ENCODE measurements around the gene C4orf50.

The C4orf50 gene

DNA sequence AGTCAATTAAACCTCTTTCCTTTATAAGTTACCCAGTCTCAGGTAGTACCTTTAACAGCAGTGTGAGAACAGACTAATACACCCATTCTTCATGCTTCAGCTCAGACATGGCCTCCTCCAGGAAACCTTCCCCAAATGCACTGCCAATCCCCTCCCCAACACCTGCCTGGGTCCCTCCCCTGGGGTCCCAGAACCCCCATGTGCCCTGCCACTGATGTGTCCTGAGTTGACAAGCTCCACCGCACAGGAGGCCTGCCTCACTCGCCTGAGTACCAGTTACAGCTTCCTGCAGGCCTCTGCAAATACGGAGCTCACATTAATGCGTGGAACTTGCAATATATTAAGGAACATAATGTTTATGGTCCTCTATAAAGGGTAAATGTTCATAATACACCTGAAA is 90.5 kb downstream of the C4orf50 start (continued):
- TF ChIP-seq, protein P1, sequence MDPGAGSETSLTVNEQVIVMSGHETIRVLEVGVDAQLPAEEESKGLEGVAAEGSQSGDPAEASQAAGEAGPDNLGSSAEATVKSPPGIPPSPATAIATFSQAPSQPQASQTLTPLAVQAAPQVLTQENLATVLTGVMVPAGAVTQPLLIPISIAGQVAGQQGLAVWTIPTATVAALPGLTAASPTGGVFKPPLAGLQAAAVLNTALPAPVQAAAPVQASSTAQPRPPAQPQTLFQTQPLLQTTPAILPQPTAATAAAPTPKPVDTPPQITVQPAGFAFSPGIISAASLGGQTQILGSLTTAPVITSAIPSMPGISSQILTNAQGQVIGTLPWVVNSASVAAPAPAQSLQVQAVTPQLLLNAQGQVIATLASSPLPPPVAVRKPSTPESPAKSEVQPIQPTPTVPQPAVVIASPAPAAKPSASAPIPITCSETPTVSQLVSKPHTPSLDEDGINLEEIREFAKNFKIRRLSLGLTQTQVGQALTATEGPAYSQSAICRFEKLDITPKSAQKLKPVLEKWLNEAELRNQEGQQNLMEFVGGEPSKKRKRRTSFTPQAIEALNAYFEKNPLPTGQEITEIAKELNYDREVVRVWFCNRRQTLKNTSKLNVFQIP (CRISPR knock-in tag; IDR thresholded peaks at IDR 0.05; ENCODE audit: borderline replicate concordance, low read depth) = no peak
- TF ChIP-seq ZFP30 (CRISPR knock-in tag; IDR thresholded peaks at IDR 0.05) = no peak
- no peak for TF ChIP-seq TCF4 (CRISPR knock-in tag; IDR thresholded peaks at IDR 0.05; ENCODE audit: borderline replicate concordance)

DNA sequence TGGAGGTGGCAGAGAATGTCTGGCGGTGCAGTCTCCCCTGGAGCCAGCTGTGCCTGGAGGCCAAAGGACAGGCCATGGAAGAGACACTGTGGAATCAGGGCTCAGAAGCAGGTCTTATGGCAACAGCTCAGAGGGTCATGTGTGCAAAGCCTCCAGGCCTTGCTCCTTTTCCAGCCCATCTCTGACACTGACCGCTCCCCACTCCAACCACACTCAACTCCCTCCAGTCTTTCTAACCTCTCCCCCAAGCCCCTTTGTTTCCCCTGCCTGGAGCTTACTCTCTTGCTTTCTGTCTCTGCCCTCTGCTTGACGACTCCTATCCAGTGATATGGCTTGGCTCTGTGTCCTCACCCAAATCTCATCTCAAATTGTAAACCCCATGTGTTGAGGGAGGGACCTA is 91.1 kb downstream of the C4orf50 start:
- no peak for ATAC-seq
- TF ChIP-seq GLIS3 (CRISPR knock-in tag; IDR thresholded peaks at IDR 0.05) = no peak
- no peak for TF ChIP-seq PPARA (CRISPR knock-in tag; IDR thresholded peaks at IDR 0.05; ENCODE audit: borderline replicate concordance)
- no peak for TF ChIP-seq TOX (CRISPR knock-in tag; IDR thresholded peaks at IDR 0.05; ENCODE audit: borderline replicate concordance)
- no peak for TF ChIP-seq CREB5 (CRISPR knock-in tag; IDR thresholded peaks at IDR 0.05; ENCODE audit: low read depth)
- TF ChIP-seq ZNF70 (CRISPR knock-in tag; IDR thresholded peaks at IDR 0.05) = no peak

DNA sequence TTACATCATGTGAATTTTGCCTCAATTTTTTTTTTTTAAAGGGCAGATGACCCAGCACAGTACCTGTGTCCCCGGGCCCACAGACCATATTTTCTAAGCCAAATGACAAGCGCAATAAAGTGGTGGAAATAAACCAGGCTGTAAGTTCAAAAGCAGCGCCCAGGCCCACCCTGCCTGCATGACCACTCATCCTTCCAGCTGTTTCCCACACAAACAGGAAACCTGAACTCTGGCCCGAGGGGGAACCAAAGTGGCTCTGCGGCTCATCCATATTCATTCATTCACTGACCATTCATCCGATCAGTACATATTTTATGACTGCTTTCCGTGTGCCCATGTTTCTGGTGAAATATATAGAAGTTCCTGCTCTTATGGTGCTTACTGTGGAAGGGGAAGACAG is 91.6 kb downstream of the C4orf50 start:
- no peak for TF ChIP-seq ZFP30 (CRISPR knock-in tag; IDR thresholded peaks at IDR 0.05)
- TF ChIP-seq BACH2 (CRISPR knock-in tag; IDR thresholded peaks at IDR 0.05; ENCODE audit: borderline replicate concordance) = no peak
- no peak for TF ChIP-seq ZFP3 (CRISPR knock-in tag; IDR thresholded peaks at IDR 0.05)
- TF ChIP-seq, protein P2, sequence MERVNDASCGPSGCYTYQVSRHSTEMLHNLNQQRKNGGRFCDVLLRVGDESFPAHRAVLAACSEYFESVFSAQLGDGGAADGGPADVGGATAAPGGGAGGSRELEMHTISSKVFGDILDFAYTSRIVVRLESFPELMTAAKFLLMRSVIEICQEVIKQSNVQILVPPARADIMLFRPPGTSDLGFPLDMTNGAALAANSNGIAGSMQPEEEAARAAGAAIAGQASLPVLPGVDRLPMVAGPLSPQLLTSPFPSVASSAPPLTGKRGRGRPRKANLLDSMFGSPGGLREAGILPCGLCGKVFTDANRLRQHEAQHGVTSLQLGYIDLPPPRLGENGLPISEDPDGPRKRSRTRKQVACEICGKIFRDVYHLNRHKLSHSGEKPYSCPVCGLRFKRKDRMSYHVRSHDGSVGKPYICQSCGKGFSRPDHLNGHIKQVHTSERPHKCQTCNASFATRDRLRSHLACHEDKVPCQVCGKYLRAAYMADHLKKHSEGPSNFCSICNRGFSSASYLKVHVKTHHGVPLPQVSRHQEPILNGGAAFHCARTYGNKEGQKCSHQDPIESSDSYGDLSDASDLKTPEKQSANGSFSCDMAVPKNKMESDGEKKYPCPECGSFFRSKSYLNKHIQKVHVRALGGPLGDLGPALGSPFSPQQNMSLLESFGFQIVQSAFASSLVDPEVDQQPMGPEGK (CRISPR knock-in tag; IDR thresholded peaks at IDR 0.05; ENCODE audit: borderline replicate concordance) = no peak
- no peak for TF ChIP-seq GLIS3 (CRISPR knock-in tag; IDR thresholded peaks at IDR 0.05)
- TF ChIP-seq OSR1 (CRISPR knock-in tag; IDR thresholded peaks at IDR 0.05) = no peak
- TF ChIP-seq CSDC2 (CRISPR knock-in tag; IDR thresholded peaks at IDR 0.05) = no peak
- TF ChIP-seq SNAI2 (CRISPR knock-in tag; IDR thresholded peaks at IDR 0.05) = no peak
- TF ChIP-seq, protein P3, sequence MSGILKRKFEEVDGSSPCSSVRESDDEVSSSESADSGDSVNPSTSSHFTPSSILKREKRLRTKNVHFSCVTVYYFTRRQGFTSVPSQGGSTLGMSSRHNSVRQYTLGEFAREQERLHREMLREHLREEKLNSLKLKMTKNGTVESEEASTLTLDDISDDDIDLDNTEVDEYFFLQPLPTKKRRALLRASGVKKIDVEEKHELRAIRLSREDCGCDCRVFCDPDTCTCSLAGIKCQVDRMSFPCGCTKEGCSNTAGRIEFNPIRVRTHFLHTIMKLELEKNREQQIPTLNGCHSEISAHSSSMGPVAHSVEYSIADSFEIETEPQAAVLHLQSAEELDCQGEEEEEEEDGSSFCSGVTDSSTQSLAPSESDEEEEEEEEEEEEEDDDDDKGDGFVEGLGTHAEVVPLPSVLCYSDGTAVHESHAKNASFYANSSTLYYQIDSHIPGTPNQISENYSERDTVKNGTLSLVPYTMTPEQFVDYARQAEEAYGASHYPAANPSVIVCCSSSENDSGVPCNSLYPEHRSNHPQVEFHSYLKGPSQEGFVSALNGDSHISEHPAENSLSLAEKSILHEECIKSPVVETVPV (CRISPR knock-in tag; IDR thresholded peaks at IDR 0.05) = no peak
- no peak for TF ChIP-seq ZNF70 (CRISPR knock-in tag; IDR thresholded peaks at IDR 0.05)
- TF ChIP-seq ZNF8 (CRISPR knock-in tag; IDR thresholded peaks at IDR 0.05) = no peak
- TF ChIP-seq RARB (CRISPR knock-in tag; IDR thresholded peaks at IDR 0.05) = no peak
- TF ChIP-seq ZC3H10 (CRISPR knock-in tag; IDR thresholded peaks at IDR 0.05) = no peak
- TF ChIP-seq ESRRG (CRISPR knock-in tag; IDR thresholded peaks at IDR 0.05) = no peak
- TF ChIP-seq TCF4 (CRISPR knock-in tag; IDR thresholded peaks at IDR 0.05; ENCODE audit: borderline replicate concordance) = no peak
- TF ChIP-seq, protein P4, sequence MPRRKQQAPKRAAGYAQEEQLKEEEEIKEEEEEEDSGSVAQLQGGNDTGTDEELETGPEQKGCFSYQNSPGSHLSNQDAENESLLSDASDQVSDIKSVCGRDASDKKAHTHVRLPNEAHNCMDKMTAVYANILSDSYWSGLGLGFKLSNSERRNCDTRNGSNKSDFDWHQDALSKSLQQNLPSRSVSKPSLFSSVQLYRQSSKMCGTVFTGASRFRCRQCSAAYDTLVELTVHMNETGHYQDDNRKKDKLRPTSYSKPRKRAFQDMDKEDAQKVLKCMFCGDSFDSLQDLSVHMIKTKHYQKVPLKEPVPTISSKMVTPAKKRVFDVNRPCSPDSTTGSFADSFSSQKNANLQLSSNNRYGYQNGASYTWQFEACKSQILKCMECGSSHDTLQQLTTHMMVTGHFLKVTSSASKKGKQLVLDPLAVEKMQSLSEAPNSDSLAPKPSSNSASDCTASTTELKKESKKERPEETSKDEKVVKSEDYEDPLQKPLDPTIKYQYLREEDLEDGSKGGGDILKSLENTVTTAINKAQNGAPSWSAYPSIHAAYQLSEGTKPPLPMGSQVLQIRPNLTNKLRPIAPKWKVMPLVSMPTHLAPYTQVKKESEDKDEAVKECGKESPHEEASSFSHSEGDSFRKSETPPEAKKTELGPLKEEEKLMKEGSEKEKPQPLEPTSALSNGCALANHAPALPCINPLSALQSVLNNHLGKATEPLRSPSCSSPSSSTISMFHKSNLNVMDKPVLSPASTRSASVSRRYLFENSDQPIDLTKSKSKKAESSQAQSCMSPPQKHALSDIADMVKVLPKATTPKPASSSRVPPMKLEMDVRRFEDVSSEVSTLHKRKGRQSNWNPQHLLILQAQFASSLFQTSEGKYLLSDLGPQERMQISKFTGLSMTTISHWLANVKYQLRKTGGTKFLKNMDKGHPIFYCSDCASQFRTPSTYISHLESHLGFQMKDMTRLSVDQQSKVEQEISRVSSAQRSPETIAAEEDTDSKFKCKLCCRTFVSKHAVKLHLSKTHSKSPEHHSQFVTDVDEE (CRISPR knock-in tag; IDR thresholded peaks at IDR 0.05) = no peak
- no peak for TF ChIP-seq ARNTL (CRISPR knock-in tag; IDR thresholded peaks at IDR 0.05; ENCODE audit: borderline replicate concordance, low read depth)
- TF ChIP-seq TOX (CRISPR knock-in tag; IDR thresholded peaks at IDR 0.05; ENCODE audit: borderline replicate concordance) = no peak
- ATAC-seq = no peak

Data from SK-N-SH treated with all-trans-retinoic acid at 6 μM for 48 hours (cell line).